GM12865 (cell line): ENCODE results near the gene SQOR.

ENCODE experiments used
- DNase-seq: peaks from one replicate; pipeline ENCODE4 v3.0.0; 2010; ENCODE audit warnings: low read depth
- H3K4me3 ChIP-seq: 2 replicates; pipeline ENCODE4 v1.5.1; 2011; ENCODE audit warnings: mild to moderate bottlenecking, low read depth, low read length, control low read depth
- CTCF ChIP-seq: IDR thresholded peaks from 2 replicates; pipeline ENCODE4 v1.5.1; 2011; ENCODE audit warnings: low read length, control low read depth, low read depth, inconsistent platforms; ENCODE audit not compliant: insufficient read depth; ENCODE audit errors: missing control alignments

SQOR gene

GRCh38 chr15:45734260-45734711 is 99.5 kb downstream of the SQOR start:
- no peak overlapping the region for H3K4me3 ChIP-seq
- DNase-seq, result no peak
- TF ChIP-seq CTCF, result no peak
